GM10248 (cell line): ENCODE results near the gene GADD45GIP1.
"Not testable (repeated sequence)": the region's sequence is repeated elsewhere in the genome, so short reads cannot be mapped to it uniquely, and the experiment has no call there.

Experiments used
- CTCF ChIA-PET: fragments of 300-600 bp; sonication (Branson Sonifier 250); formaldehyde crosslinking; extraction: SDS; loops from one replicate; lab custom pipeline; 2021; ENCODE audit warnings: antibody characterized with exemption; lab: Yijun Ruan, JAX
- POLR2A ChIA-PET: fragments of 350-650 bp; sonication (Branson Sonifier 250); formaldehyde crosslinking; extraction: SDS; loops from one replicate; lab custom pipeline; 2020; ENCODE audit warnings: antibody characterized with exemption; lab: Yijun Ruan, JAX
- DNase-seq: peaks from one replicate; pipeline ENCODE4 v3.0.0; 2012; ENCODE audit errors: extremely low spot score
- CTCF ChIP-seq: IDR thresholded peaks from 2 replicates; pipeline ENCODE4 v1.5.1; 2012; ENCODE audit warnings: mild to moderate bottlenecking, low read depth; ENCODE audit errors: extremely low read depth, missing control alignments, control extremely low read depth

Gene GADD45GIP1

GRCh38 chr19:12979974-12980373 is 23.0 kb upstream of the GADD45GIP1 start:
- ChIA-PET POLR2A (no interaction called here), CTCF (interaction anchor here (1.4 to 8.4 kb wide), 10 partner anchors 14 to 125 kb away, joined by 3 to 270 read pairs (median 48); no protein-coding TSS in a partner anchor)
- TF ChIP-seq CTCF, result no peak
- no peak for DNase-seq

- CTCF ChIA-PET, result interaction anchor here (0.8 to 8.4 kb wide), 12 partner anchors 11 to 287 kb away, joined by 3 to 270 read pairs (median 34); no protein-coding TSS in a partner anchor
- POLR2A ChIA-PET, result interaction anchor here (1.0 kb wide), 1 partner anchor 9 kb away, joined by 3 read pairs; no protein-coding TSS in a partner anchor
Observed at GRCh38 chr19:12976109-12976508, 19.1 kb upstream of the GADD45GIP1 start.

GRCh38 chr19:12975221-12975741 is 18.3 kb upstream of the GADD45GIP1 start:
- no peak for TF ChIP-seq CTCF
- DNase-seq, result no peak
- ChIA-PET CTCF (interaction anchor here (1.2 to 8.4 kb wide), 9 partner anchors 9 to 614 kb away, joined by 3 to 270 read pairs (median 52); no protein-coding TSS in a partner anchor), POLR2A (no interaction called here)

More at GRCh38 chr19:12976109-12976508, 19.1 kb upstream of the GADD45GIP1 start:
- DNase-seq, result not testable (repeated sequence)

GRCh38 chr19:12974301-12975220 is 17.5 kb upstream of the GADD45GIP1 start:
- no peak for TF ChIP-seq CTCF
- POLR2A ChIA-PET, result interaction anchor here (0.7 kb wide), 1 partner anchor 70 kb away, joined by 4 read pairs; no protein-coding TSS in a partner anchor
- CTCF ChIA-PET, result interaction anchor here (1.2 to 8.4 kb wide), 7 partner anchors 9 to 614 kb away, joined by 3 to 270 read pairs (median 98); no protein-coding TSS in a partner anchor
- DNase-seq, result no peak

- TF ChIP-seq CTCF, result no peak
- no peak for DNase-seq
- ChIA-PET CTCF (interaction anchor here (0.6 to 8.4 kb wide), 5 partner anchors 8 to 121 kb away, joined by 3 to 270 read pairs (median 98); no protein-coding TSS in a partner anchor), POLR2A (no interaction called here)
Observed at GRCh38 chr19:12973236-12973635, 16.2 kb upstream of the GADD45GIP1 start.

GRCh38 chr19:12970070-12970820 is 13.2 kb upstream of the GADD45GIP1 start:
- ChIA-PET CTCF (interaction anchor here (3.2 to 7.2 kb wide), 2 partner anchors 91 to 123 kb away, joined by 10 to 129 read pairs; no protein-coding TSS in a partner anchor), POLR2A (no interaction called here)
- TF ChIP-seq CTCF, result no peak
- no peak for DNase-seq
